ENCODE measurements around the gene ITPK1. TPM values are rescaled to one million over a fixed set of nuclear protein-coding genes. Genes with fewer than 3 reads are reported as not detected.

ITPK1 gene
- total RNA-seq, 2 experiments from 2014 or later: 78.5 to 83.5 TPM

DNA sequence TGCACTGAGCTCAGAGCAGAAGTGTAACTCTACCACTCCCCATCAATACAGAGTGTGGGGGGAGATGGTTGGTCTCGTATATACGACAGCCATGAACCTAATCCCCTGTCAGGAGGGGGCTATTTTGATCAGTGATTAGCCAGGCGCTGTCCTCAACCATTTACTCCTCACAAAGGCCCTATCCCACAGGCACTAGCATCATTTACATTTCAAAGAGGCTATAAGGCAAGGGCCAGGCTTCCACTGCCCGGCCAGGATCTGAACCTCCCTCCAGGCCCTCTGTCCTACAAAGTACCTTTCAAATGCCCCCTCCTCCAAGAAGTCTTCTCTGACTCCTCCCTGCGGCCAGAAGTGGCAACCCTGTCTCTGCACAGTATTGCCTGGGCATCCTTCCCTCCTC lies 74.7 kb downstream of the ITPK1 start:
- Mint-ChIP-seq H3K4me1 (ENCODE audit: low read depth) (peaks cover 79% of the 10 kb centered on the region), H3K27ac (peak overlapping the region; percentile 61), H3K9me3 (no peaks in the 10 kb centered on the region), H3K27me3 (no peaks in the 10 kb centered on the region), H3K36me3 (ENCODE audit: low read depth) (no peaks in the 10 kb centered on the region), H3K4me3 (no peak overlapping the region)
- ChIA-PET CTCF (interaction anchor here (1.4 to 4.0 kb wide), 2 partner anchors 73 to 88 kb away, joined by 7 to 13 read pairs; no protein-coding TSS in a partner anchor), POLR2A (no interaction called here)
- intact Hi-C loops (cut with micrococcal nuclease): no loop called here
- TF ChIP-seq, protein P1, sequence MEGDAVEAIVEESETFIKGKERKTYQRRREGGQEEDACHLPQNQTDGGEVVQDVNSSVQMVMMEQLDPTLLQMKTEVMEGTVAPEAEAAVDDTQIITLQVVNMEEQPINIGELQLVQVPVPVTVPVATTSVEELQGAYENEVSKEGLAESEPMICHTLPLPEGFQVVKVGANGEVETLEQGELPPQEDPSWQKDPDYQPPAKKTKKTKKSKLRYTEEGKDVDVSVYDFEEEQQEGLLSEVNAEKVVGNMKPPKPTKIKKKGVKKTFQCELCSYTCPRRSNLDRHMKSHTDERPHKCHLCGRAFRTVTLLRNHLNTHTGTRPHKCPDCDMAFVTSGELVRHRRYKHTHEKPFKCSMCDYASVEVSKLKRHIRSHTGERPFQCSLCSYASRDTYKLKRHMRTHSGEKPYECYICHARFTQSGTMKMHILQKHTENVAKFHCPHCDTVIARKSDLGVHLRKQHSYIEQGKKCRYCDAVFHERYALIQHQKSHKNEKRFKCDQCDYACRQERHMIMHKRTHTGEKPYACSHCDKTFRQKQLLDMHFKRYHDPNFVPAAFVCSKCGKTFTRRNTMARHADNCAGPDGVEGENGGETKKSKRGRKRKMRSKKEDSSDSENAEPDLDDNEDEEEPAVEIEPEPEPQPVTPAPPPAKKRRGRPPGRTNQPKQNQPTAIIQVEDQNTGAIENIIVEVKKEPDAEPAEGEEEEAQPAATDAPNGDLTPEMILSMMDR (IDR thresholded peaks at IDR 0.05): no peak
- no peak for DNase-seq
- ATAC-seq: no peak

DNA sequence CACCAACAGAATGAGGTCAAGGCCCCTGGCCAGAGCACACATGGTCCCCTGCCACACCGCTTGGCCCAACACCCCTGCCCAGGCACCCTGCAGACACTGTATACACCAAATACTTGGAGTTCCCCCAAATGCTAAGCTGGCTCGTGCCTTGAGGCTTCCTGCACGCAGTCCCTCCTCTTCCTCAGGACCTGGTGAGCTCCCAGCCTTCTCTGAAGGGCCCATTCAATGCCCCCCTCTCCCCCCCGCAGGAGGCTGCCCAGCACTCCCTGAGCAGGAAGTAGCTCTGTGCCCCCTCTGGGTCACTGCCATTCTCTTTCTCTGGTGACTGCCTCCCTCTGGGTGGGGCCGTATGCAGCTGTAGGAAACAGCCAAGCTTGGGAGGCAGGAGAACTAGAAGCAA lies 75.3 kb downstream of the ITPK1 start:
- CTCF ChIA-PET: interaction anchor here (1.4 to 4.0 kb wide), 2 partner anchors 73 to 88 kb away, joined by 7 to 13 read pairs; no protein-coding TSS in a partner anchor
- Mint-ChIP-seq H3K36me3 (ENCODE audit: low read depth) (no peaks in the 10 kb centered on the region), H3K27ac (peak overlapping the region; percentile 61), H3K4me1 (ENCODE audit: low read depth) (peaks cover 82% of the 10 kb centered on the region), H3K27me3 (no peaks in the 10 kb centered on the region), H3K9me3 (no peaks in the 10 kb centered on the region), H3K4me3 (no peak overlapping the region)
- no peak for ATAC-seq
- TF ChIP-seq, protein P1 (IDR thresholded peaks at IDR 0.05): no peak
- no peak for DNase-seq
- POLR2A ChIA-PET: no interaction called here
- intact Hi-C loops (cut with micrococcal nuclease): no loop called here

DNA sequence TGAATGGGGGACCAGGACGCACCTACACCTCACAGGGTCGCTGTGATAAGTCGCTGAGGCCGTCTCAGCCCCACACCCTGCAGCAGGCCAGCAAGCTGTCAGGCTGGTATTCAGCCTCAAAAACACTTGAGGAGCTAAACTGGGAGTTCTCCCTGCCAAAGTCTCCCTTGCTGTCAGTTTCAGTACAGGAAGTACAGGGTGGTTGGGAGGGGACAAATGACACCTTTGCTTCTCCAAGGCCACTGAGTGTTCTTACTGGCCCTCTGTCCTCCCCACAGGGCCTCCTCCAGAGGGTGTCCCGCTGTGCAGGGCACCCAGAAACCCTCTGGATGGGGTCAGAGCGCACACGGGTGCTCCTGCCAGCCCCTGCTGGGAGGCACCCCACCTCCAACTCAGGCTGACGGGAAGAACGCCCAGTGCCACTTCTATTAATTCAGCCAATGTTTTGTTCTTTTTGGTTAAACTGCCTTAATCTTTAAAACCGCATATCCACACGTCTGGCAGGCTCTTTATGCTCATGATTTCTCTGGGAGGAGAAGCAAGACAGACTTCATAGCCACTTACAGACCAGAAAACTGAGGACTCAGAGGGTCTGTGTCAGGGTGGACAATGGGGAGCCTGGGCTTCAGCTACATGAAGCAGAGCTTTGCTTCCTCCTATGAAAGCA lies 75.9 kb downstream of the ITPK1 start:
- Mint-ChIP-seq H3K36me3 (ENCODE audit: low read depth) (no peaks in the 10 kb centered on the region), H3K4me3 (no peak overlapping the region), H3K27me3 (no peaks in the 10 kb centered on the region), H3K4me1 (ENCODE audit: low read depth) (peaks cover 82% of the 10 kb centered on the region), H3K27ac (peak overlapping the region; percentile 61), H3K9me3 (no peaks in the 10 kb centered on the region)
- CTCF ChIA-PET: interaction anchor here (1.4 to 4.0 kb wide), 2 partner anchors 74 to 87 kb away, joined by 7 to 13 read pairs; no protein-coding TSS in a partner anchor
- ATAC-seq (no peak), DNase-seq (no peak)
- POLR2A ChIA-PET: no interaction called here
- TF ChIP-seq, protein P1 (IDR thresholded peaks at IDR 0.05): no peak
- intact Hi-C loops (cut with micrococcal nuclease): no loop called here

DNA sequence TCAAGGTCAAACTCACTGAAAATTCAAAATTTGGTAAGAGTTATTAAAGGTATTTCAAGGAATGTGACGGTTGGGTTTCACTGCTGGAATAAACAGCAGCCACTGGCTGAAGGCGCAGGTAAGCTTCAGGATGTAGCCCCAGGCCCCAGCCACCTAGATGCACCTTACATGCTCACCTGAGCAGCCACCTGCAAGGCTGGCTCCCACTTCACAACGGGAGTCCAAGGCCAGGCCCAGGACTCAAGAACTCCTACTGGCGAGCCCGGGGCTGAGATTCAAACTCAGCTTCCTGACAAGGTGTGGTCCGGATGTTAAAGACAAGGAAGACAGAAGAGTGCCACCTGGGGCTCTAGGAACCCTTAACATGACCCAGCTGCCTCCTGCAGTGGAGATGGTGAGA lies 78.4 kb downstream of the ITPK1 start:
- CTCF ChIA-PET: interaction anchor here (1.4 to 2.2 kb wide), 2 partner anchors 12 to 76 kb away, joined by 3 to 12 read pairs; no protein-coding TSS in a partner anchor
- intact Hi-C loops (cut with micrococcal nuclease): no loop called here
- no peaks in the 10 kb centered on the region for H3K27me3 Mint-ChIP-seq

More for the DNA sequence above, 78.4 kb downstream of the ITPK1 start:
- ATAC-seq: no peak
- peaks cover 81% of the 10 kb centered on the region for H3K4me1 Mint-ChIP-seq (ENCODE audit: low read depth)
- no peaks in the 10 kb centered on the region for H3K36me3 Mint-ChIP-seq (ENCODE audit: low read depth)
- POLR2A ChIA-PET: interaction anchor here (0.6 kb wide), 1 partner anchor 49 kb away, joined by 3 read pairs; no protein-coding TSS in a partner anchor
- no peak for DNase-seq
- H3K9me3 Mint-ChIP-seq: no peaks in the 10 kb centered on the region
- H3K27ac Mint-ChIP-seq: peak overlapping the region; percentile 60
- TF ChIP-seq, protein P1 (IDR thresholded peaks at IDR 0.05): no peak
- H3K4me3 Mint-ChIP-seq: no peak overlapping the region
